Coronary artery (tissue), 2 donors: ENCODE measurements around the gene DDX49.

ENCODE experiments used
- DNase-seq: peaks from one replicate; pipeline ENCODE4 v3.0.0-alpha.2; 2017; ENCODE audit warnings: low spot score
- H3K27ac ChIP-seq, 2 donors: fragments of 200-600 bp; sonication (generic); one replicate each; pipeline ENCODE4 v1.5.1; 2016 to 2019
- H3K4me3 ChIP-seq: fragments of 200-600 bp; sonication (generic); 2 replicates; pipeline ENCODE4 v1.5.1; 2016; ENCODE audit warnings: mild to moderate bottlenecking, moderate library complexity
- CTCF ChIP-seq: fragments of 200-600 bp; sonication (generic); IDR thresholded peaks from one replicate; pipeline ENCODE4 v1.5.1; 2019; ENCODE audit warnings: antibody characterized with exemption

DDX49 gene

GRCh38 chr19:18903156-18904037, 16.1 kb upstream of the DDX49 start:
- Histone ChIP-seq H3K27ac (no peak overlapping the region), H3K4me3 (no peak overlapping the region)
- DNase-seq, result no peak
- TF ChIP-seq CTCF, result no peak

- TF ChIP-seq CTCF, result no peak
- no peak for DNase-seq
- H3K4me3 ChIP-seq, result no peak overlapping the region
- no peak overlapping the region for H3K27ac ChIP-seq
Observed at GRCh38 chr19:18904334-18905057, 15.0 kb upstream of the DDX49 start.

- no peak for DNase-seq
Observed at GRCh38 chr19:18905058-18905456, 14.5 kb upstream of the DDX49 start.

GRCh38 chr19:18905513-18906236, 13.8 kb upstream of the DDX49 start:
- H3K4me3 ChIP-seq, result no peak overlapping the region
- TF ChIP-seq CTCF, result no peak
- no peak overlapping the region for H3K27ac ChIP-seq
- DNase-seq, result no peak

More at GRCh38 chr19:18905058-18905456, 14.5 kb upstream of the DDX49 start:
- Histone ChIP-seq H3K4me3 (no peak overlapping the region), H3K27ac (no peak overlapping the region)
- no peak for TF ChIP-seq CTCF

- DNase-seq, result no peak
- H3K4me3 ChIP-seq, result no peak overlapping the region
- no peak overlapping the region for H3K27ac ChIP-seq
- TF ChIP-seq CTCF, result no peak
Observed at GRCh38 chr19:18906605-18907519, 12.7 kb upstream of the DDX49 start.

- TF ChIP-seq CTCF, result no peak
- H3K27ac ChIP-seq, result no peak overlapping the region
- no peak overlapping the region for H3K4me3 ChIP-seq
- no peak for DNase-seq
Observed at GRCh38 chr19:18908917-18909619, 10.4 kb upstream of the DDX49 start.
